Eye (tissue), 1 donor: ENCODE measurements around the gene PARD6G.

ENCODE experiments used
- DNase-seq: peaks from one replicate; pipeline ENCODE4 v3.0.0-alpha.2; 2015

The PARD6G gene

DNA sequence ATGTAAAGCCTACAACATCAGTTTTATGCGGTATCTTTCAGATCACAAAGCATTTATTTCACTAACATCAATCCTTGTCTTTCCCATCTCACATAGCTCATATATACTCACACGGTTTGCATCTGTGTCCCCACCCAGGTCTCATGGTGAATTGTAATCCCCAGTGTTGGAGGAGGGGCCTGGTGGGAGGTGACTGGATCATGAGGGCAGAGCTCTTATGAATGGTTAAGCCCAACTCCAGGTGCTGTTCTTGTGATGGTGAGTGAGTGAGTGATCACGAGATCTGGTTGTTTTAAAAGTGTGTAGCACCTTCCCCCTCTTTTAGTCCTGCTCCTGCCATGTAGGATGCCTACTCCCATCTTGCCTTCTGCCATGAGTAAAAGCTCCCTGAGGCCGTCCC is 42.0 kb downstream of the PARD6G start:
- no peak for DNase-seq

- DNase-seq: no peak
These were observed 43.2 kb downstream of the PARD6G start for GRCh38 chr18:80204142-80204541.

DNA sequence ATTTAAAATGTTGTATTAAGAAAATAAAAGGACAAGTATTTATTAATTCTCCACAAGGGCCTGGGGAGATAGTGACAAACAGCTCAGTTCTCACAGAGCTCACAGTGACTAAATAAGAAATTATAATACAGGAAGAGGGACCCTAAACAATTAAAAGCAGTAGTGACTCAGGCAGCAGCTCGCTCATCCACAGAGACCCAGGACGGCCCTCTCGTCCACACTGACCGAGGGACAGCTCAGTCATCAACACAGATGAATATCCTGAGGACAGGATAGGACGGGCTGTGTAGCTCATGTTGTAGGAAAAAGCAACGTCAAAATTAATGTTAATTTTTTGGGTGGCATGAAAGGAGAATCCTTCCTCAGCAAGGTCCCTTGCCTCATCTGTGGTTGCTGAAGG is 44.1 kb downstream of the PARD6G start:
- no peak for DNase-seq

DNA sequence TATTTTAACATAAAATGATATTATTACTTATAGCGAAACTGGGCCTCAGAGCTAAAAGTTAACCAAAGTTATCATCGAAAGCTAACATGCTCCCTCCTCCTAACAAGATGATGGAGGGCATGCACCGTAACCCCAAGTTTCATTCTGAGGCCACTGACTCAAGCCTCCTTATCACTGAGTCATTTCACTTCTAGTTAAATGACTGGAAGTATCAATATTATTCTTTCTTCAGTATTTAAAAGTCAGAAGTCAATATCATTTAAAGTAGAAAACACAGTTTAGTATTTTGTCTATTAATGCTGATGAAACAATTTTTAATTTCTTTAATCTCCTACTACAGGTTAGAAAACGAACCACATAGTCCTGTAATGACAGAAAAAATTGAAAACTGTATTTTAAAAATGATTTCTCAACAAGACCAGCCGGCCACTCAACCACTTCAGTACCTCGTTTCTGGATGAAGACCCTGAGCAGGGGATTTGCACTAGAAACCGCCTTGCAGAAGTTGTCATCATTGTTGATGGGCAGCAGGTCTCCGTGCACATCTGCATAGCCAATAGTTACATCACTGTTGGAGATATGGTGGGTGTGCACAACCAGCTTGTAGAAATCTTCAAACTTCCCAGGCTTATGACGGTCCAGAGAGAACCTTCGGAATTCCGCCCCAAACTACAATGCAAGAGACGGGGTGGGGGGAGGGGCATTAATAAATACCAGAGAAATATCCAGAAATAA is 44.9 kb downstream of the PARD6G start:
- DNase-seq: no peak

- no peak for DNase-seq
These were observed 45.6 kb downstream of the PARD6G start for GRCh38 chr18:80201739-80202138.

DNA sequence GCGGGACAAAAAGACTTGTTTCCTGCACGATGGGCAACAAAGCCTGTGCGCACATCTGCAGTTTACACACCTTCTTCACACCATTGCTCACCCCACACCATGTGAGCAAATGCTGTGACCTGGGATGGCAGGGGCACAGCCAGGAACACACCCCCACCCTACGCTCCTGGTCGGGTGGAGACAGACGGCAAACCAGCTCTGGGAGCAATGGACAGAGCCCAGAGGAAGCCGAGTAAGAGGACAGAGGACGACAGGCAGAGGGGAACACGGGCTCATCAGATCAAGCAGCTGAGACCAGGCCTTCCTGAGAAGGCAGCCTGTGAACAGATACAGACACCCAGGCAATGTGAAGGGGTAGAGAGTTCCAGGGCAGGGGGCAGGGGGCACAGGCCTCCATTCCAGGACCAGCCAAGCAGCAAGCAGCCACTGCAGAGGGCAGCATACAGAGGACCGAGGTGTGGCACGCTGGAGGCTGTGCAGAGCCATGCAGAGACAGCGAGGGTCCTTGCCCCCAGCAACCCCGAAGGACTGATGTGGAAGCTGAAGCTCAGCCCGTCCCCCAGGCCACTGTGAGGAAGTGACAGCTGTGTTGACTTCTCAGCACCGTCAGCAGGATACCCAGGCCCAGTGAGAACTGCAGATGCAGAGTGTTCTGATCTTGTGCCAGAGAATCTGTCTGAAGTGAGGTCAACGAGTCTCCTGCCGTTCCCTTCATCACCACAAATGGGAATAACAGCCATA is 46.2 kb downstream of the PARD6G start:
- peak; percentile 23 for DNase-seq

DNA sequence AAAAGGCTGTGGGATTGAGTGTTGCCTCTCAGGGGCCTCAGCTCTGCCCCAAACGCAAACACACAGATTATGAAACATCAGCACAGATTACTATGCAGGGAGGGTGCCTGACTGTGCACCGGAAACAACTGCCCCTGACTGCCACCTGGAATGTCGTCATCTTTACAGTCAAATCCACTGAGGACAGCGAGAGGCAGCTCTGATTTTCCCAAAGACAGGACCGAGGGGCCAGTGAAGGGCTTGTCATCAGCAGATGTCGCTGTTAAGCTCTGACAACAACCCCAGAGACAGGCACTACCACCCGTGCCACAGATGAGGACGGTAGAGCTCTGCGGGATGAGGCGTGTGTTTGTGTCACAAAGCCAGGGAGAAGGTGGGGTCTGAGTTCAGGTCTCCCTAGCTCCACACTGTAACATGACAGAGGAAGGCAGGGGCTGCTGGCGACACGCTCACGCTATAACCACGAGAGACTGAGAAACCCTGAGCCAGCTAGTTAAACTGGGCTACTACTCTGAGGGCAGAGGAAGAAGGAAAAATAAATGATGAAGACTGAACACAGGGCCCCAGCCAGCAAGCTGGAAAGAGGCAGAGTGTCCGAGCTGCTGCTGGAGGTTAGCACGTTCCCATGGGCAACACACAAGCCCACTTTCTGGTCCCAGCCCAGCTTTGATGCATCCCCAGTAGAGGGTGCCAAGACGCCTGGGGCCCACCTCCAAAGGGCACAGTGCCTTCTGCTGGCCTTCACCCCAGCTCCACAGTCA is 47.0 kb downstream of the PARD6G start:
- DNase-seq: no peak

- DNase-seq: no peak
These were observed 48.1 kb downstream of the PARD6G start for GRCh38 chr18:80198994-80199748.

- DNase-seq: no peak
These were observed 48.9 kb downstream of the PARD6G start for GRCh38 chr18:80198391-80198790.

- DNase-seq: no peak
These were observed 49.8 kb downstream of the PARD6G start for GRCh38 chr18:80197528-80197927.

- peak; percentile 56 for DNase-seq
These were observed 50.6 kb downstream of the PARD6G start for GRCh38 chr18:80196528-80197320.

GRCh38 chr18:80194874-80195570 is 52.3 kb downstream of the PARD6G start:
- DNase-seq: no peak

DNA sequence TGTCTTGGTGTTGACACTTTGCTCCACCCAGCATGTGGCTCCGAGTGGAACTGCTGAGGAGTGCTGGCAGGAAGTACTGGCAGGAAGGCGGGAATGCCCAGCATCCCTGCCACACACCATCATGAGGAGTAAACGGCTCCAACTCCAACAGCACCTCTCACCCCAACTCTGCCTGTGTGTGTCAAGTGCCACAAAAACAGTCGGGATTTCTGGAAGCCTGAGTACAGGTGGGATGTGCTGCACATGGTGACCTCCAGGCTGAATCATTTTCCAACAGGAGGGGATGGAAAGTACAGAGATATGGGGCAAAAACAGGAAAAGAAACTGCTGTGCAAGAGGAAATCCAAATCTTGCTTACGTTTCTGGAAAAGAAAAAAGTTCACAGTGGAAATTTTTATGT is 53.6 kb downstream of the PARD6G start:
- no peak for DNase-seq

DNA sequence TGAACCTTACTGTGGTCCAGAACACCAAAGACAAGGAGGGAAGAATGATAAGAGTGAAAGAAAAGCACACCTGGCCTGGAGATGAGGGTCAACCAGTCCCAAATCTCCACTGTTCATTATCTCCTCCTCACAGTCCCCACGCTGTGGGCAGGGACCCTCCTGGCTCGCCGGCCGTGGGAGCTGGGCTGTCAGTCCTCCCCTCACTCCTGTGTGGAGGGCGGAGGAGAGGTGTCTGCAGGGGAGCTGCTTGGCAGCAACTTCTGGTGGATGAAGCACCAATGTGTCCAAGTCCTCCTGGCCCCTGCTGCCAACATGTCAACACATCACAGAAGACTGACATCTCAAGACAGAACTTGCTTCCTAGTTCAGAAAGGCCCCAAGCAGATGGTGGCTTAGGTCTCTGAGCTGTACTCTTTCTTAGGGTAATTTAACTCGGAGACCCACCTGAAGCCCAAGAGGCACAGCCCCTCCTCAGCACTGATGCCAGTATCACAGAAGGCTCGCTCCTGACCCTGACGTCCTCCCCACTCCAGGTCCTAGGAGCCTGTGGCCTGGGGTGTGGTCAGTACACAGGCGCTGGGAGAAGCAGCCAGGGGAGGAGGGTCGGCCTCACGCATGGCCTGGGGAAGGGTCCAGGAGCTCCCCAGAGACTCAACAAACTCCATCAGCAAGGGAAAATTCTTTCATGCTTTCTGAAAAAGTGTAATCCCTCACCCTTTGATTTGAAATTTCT is 54.5 kb downstream of the PARD6G start:
- DNase-seq: no peak

GRCh38 chr18:80191907-80192652 is 55.2 kb downstream of the PARD6G start:
- no peak for DNase-seq

- DNase-seq: no peak
These were observed 56.0 kb downstream of the PARD6G start for GRCh38 chr18:80191264-80191663.

DNA sequence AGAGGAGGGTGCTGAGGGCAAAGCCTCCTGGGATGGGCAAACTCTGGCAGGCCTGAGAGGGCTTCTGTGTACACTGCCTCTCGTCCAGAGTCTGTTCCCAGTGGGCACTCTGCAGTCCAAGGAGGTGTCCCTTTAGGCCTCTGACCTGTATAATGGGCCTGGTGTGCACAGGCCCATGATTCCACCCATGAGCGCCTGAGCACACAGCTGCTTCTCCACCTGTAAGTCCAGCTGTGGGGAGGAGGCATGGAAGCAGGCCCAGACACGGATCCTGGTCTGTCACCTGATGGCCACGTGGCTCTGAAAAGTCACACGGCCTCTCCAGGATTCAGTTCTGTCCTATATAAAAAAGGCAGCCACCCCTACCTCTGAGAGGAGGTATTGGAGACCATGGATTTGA is 57.0 kb downstream of the PARD6G start:
- no peak for DNase-seq

DNA sequence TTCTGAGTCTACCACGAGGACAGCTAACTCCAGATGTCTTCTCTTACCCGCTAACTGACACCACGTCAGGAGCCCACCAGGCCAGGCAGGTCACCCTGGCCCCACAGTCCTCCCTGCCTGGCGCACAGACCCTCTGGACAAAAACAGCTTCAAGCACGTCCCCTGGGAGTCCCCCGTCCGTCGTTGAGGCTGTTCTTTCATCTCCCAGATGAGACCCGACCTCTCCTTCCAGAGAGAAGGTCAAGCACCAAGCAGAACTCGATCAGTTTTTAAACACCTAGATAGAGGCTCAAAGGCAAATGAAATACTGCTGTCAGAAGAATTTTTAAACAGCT is 57.8 kb downstream of the PARD6G start:
- DNase-seq: no peak

DNA sequence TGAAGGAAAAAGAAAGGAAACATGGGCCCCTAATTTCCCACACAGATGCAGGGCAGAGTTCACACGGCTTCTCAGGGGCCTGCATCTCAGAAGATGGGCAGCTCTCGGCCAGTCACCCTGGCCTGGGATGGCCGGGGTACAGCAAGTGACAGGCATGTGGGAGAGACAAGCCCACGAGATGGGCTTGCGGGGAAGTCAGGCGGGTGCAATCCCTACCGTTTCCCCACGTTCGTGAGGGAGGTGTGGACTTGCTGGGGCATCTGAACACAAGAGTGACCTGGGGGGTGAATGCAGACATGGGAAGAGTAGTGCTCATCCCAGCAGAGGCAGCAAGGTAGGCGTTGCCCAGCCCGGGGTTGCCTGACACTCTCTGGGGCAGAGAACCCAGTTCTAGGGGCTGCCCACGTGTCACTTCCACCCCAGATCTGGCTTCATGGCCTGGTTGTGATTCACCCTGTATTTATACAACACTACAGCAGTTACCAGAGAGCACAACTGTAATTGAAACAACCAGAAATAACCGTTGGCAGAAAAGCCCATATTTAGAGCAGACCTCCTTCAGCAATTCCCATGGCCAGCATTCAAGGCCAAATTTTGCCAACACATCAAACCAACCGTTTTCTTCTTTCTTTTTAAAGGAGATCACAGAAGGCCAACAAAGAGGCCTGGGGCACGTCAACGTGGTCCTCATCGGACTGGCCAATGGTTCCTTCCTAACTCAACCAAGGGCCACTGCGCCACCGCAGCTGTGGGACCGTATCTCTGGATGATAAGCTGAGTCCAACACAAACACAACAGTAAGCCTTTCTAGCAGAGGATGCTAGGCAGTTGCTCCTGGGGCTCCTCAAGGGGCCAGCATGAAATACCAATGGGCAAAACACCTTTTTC is 58.4 kb downstream of the PARD6G start:
- no peak for DNase-seq
